Measurements from ENCODE around the gene TUBB.
"Not testable (repeated sequence)": the region's sequence is repeated elsewhere in the genome, so short reads cannot be mapped to it uniquely, and the experiment has no call there.

TUBB gene

GRCh38 chr6:30687659-30688431 is 32.3 kb upstream of the TUBB start:
- DNase-seq: peak; percentile 51

- DNase-seq: no peak
Observed at GRCh38 chr6:30688569-30688968, 31.6 kb upstream of the TUBB start.

- DNase-seq: no peak
Observed at GRCh38 chr6:30689022-30689865, 30.9 kb upstream of the TUBB start.

- DNase-seq: no peak
Observed at GRCh38 chr6:30689985-30690384, 30.2 kb upstream of the TUBB start.

- DNase-seq: peak; percentile 89
Observed at GRCh38 chr6:30690403-30691207, 29.5 kb upstream of the TUBB start, which contains the start of gene NRM. TSS of gene NRM (minus strand) at chr6:30690984. CDS start at chr6:30690974, 10 bp downstream.

- peak; percentile 41 for DNase-seq
Observed at GRCh38 chr6:30691208-30691847, 28.8 kb upstream of the TUBB start.

- DNase-seq: no peak
Observed at GRCh38 chr6:30696432-30696831, 23.7 kb upstream of the TUBB start.

GRCh38 chr6:30700340-30700739 is 19.8 kb upstream of the TUBB start:
- DNase-seq: no peak

GRCh38 chr6:30703011-30703410 is 17.1 kb upstream of the TUBB start:
- DNase-seq: no peak

- no peak for DNase-seq
Observed at GRCh38 chr6:30703821-30704220, 16.3 kb upstream of the TUBB start.

- no peak for DNase-seq
Observed at GRCh38 chr6:30705620-30706019, 14.5 kb upstream of the TUBB start.

GRCh38 chr6:30707281-30707850 is 12.8 kb upstream of the TUBB start:
- DNase-seq: no peak

GRCh38 chr6:30709101-30709868 is 10.9 kb upstream of the TUBB start:
- DNase-seq: no peak

- no peak for DNase-seq
Observed at GRCh38 chr6:30711758-30712380, 8.3 kb upstream of the TUBB start.

- no peak for DNase-seq
Observed at GRCh38 chr6:30712441-30712945, 7.7 kb upstream of the TUBB start.

- no peak for DNase-seq
Observed at GRCh38 chr6:30714263-30714662, 5.9 kb upstream of the TUBB start.

GRCh38 chr6:30716879-30717128 is 3.3 kb upstream of the TUBB start:
- no peak for DNase-seq

- peak; percentile 100 for DNase-seq
Observed at GRCh38 chr6:30717129-30717844, 2.9 kb upstream of the TUBB start, which contains the start of gene MDC1. TSS of gene MDC1 (minus strand) at chr6:30717281. CDS start at chr6:30715175, 2,106 bp downstream.

- not testable (repeated sequence) for DNase-seq
Observed at GRCh38 chr6:30717845-30718720, 2.1 kb upstream of the TUBB start.
